Measurements from ENCODE around the gene GOLT1A.

GOLT1A gene

DNA sequence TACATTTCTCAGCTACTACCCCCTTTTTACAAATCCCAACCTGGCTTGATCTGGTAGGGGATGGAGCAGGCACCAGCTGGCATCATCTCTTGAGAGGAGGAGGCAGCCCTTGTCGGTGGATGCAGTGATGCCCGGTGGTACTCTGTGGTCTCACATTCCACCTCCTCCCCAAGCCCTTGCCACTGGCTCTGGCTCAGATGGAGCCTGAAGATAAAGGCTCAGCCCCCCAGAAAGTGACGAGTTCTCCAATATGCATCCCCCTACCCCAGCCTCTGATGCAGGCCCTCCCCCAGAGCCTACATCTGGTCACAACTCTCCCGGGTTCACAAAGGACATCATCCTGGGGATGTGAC is 3.8 kb upstream of the GOLT1A start:
- H3K4me3 ChIP-seq (ENCODE audit: low read depth, low read length), result no peak overlapping the region
- TF ChIP-seq, protein P1, sequence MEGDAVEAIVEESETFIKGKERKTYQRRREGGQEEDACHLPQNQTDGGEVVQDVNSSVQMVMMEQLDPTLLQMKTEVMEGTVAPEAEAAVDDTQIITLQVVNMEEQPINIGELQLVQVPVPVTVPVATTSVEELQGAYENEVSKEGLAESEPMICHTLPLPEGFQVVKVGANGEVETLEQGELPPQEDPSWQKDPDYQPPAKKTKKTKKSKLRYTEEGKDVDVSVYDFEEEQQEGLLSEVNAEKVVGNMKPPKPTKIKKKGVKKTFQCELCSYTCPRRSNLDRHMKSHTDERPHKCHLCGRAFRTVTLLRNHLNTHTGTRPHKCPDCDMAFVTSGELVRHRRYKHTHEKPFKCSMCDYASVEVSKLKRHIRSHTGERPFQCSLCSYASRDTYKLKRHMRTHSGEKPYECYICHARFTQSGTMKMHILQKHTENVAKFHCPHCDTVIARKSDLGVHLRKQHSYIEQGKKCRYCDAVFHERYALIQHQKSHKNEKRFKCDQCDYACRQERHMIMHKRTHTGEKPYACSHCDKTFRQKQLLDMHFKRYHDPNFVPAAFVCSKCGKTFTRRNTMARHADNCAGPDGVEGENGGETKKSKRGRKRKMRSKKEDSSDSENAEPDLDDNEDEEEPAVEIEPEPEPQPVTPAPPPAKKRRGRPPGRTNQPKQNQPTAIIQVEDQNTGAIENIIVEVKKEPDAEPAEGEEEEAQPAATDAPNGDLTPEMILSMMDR (IDR thresholded peaks at IDR 0.05; ENCODE audit: borderline replicate concordance, insufficient read depth, low read depth, low read length), result no peak

DNA sequence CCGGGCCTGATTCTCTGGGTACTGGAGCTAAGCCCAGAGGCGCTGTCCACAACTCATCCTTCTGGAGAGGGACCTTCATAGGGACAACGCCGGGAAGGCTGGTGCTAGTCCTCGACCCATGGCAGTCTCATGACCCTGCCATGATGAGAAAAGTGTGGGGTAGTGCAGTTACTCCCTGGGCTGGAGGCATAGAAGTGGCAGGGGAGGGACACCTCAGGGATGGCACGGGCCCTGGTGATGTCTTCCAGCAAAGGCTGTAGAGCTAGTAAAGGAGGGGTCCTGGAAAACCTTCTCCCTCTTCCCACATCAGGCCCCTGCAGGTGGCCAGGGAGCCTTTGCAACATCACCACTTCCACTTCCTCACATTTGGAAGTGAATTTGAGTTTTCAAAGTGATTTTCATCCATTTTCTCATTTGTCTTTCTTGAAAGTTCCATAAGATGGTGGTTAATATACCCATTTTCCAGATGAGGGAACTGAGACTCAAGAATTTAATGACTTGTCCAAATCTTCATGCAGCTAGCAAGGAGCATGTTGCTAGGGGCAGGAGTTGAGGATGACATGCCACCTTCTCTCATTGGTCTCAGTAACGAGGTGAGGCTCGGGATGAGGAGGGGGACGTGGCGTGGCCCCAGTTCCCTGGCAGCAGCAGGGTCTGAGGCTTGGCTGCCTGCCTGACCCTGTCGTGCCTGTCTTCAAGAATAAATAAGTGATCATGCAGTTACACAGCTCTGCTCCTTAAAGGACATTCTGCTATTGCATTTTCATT is 3.3 kb upstream of the GOLT1A start:
- TF ChIP-seq, protein P1 (IDR thresholded peaks at IDR 0.05; ENCODE audit: borderline replicate concordance, insufficient read depth, low read depth, low read length), result no peak

DNA sequence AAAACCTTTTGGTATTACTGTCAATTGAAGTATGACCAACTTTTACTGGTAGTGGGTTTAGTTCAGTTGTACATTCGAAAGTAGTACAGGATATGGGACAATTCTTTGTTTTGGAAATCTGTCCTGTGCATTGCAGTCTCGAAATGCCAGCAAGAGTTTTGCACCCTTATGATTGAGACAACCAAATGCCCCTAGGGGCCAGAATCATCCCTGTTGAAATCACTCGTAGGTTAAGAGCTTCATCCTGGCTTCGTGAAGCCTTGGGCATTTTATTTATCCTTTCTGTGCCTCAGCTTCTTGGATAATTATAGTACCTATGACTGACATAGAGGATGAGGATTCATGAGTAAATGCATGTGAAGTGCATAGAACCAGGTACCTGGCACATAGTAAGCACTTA is 2.4 kb upstream of the GOLT1A start:
- no peak overlapping the region for H3K4me3 ChIP-seq (ENCODE audit: low read depth, low read length)
- TF ChIP-seq, protein P1 (IDR thresholded peaks at IDR 0.05; ENCODE audit: borderline replicate concordance, insufficient read depth, low read depth, low read length), result no peak

More for the DNA sequence above, 3.3 kb upstream of the GOLT1A start:
- H3K4me3 ChIP-seq (ENCODE audit: low read depth, low read length), result no peak overlapping the region

DNA sequence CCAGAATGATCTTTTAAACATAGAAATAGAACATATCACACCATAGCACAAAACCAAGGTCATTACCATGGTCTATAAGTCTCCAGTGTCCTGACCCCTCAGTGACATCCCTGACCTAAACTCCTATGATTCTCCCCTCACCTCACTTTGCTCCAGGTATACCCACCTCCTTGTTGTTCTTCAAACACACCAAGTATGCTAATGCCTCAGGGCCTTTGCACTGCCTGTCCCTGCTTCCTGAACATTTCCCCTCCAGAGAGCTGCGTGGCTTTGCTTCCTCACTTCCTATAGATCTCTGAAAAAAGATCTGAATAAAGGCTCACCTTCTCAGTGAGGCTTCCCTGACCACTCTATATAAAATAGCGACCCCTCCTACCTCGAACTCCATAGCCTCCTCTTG is 1.1 kb downstream of the GOLT1A start:
- TF ChIP-seq, protein P1 (IDR thresholded peaks at IDR 0.05; ENCODE audit: borderline replicate concordance, insufficient read depth, low read depth, low read length), result no peak
- H3K4me3 ChIP-seq (ENCODE audit: low read depth, low read length), result no peak overlapping the region

DNA sequence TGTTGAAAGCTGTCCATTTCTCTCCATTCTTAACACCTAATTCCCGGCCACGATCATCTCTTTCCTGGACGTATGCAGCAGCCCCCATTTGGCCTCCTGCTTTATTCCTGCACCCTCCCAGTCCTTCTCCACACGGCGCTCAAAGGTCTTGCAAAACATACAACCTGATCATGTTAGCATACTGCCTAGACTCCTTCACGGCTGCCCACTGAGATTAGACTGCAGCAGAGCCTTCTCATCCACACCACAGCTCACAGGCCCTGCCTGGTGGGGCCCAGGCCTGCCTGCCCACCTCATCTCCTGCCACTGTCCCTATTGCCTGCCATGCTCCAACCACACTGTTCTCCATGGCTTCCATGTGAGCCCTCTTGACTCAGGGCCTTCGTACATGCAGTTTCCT is 2.7 kb downstream of the GOLT1A start:
- TF ChIP-seq, protein P1 (IDR thresholded peaks at IDR 0.05; ENCODE audit: borderline replicate concordance, insufficient read depth, low read depth, low read length), result no peak
- H3K4me3 ChIP-seq (ENCODE audit: low read depth, low read length), result no peak overlapping the region

DNA sequence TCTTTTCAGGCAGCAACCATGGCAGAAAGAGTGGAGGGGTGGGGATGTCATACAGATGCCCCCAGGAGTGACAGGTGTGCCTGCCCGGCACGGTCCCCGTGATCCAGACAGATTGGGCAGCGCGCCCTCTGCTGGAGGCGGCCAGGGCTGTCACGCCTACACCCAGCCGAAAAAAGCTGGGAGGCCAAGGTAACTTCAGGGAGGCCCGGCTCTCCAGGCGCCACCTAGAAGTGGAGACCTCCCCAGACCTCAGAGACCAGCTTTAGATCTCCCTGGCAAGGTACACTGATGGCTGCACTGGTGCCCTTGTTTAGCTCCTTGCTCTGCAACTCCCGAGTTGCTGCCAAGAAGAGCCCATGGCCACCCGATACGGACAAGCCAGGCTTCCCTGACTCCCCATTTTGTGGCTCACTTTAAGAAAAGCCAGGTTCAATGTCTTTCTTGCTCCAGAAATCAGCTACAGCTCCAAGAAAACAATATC is 6.6 kb downstream of the GOLT1A start:
- no peak overlapping the region for H3K4me3 ChIP-seq (ENCODE audit: low read depth, low read length)
- TF ChIP-seq, protein P1 (IDR thresholded peaks at IDR 0.05; ENCODE audit: borderline replicate concordance, insufficient read depth, low read depth, low read length), result peak; percentile 97

DNA sequence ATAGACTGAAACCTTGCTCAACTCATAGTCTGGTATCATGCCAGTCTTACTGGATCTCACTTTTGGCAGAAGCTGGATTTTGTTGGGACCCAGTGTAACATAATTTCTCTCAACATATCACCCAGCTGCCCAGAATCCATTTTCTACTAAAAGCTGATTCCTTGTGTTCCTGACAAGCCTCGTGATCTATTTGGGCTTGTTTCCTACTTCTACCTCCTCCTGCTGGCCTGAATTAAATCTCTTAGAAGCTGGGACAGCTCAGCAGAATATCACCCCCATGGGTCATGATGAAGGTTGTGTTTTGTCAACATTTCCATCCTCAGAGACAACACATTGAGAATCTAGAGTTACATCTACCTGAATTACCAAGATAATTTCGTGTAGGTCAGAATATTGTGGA is 7.7 kb downstream of the GOLT1A start:
- TF ChIP-seq, protein P1 (IDR thresholded peaks at IDR 0.05; ENCODE audit: borderline replicate concordance, insufficient read depth, low read depth, low read length), result no peak
- no peak overlapping the region for H3K4me3 ChIP-seq (ENCODE audit: low read depth, low read length)
